ENCODE measurements around the gene CHRNE. TPM values are rescaled to one million over a fixed set of nuclear protein-coding genes. Genes with fewer than 3 reads are reported as not detected.
A peak's percentile ranks its signal among the peaks of the same experiment; 100 is the strongest.

The CHRNE gene
- total and polyA plus RNA-seq, 2 of the 13 experiments (the other 11 are each of a cell fraction or from before 2014, with no cell fraction given): 0.53 to 0.59 TPM

- TF ChIP-seq ZHX1 (CRISPR knock-in tag; IDR thresholded peaks at IDR 0.05; ENCODE audit: low read depth) (peak; percentile 20; the same call in 1 of the 2 replicates), SALL1 (CRISPR knock-in tag; IDR thresholded peaks at IDR 0.05) (no peak; the same call in 1 of the 2 replicates), ZNF317 (CRISPR knock-in tag; IDR thresholded peaks at IDR 0.05) (peak; percentile 43; the same call in 1 of the 2 replicates), CREB3 (CRISPR knock-in tag; IDR thresholded peaks at IDR 0.05) (0 out of 2 replicates have a peak, but pooled peaks have one; percentile 38), SRF (IDR thresholded peaks at IDR 0.05; ENCODE audit: low read depth, low read length) (no peak), NFYB (CRISPR knock-in tag; IDR thresholded peaks at IDR 0.05) (0 out of 2 replicates have a peak, but pooled peaks have one; percentile 7), SOX6 (IDR thresholded peaks at IDR 0.05) (no peak), SOX6 (CRISPR knock-in tag; IDR thresholded peaks at IDR 0.05) (peak; percentile 33), CHD2 (IDR thresholded peaks at IDR 0.05; ENCODE audit: low read depth, low read length) (peak; percentile 32; the same call in 1 of the 2 replicates), SRY (CRISPR knock-in tag; IDR thresholded peaks at IDR 0.05) (peak; percentile 85; the same call in 1 of the 2 replicates), ZNF839 (CRISPR knock-in tag; IDR thresholded peaks at IDR 0.05; ENCODE audit: borderline replicate concordance) (no peak), AGO1 (IDR thresholded peaks at IDR 0.05; ENCODE audit: low read depth, low read length, poor library complexity, severe bottlenecking) (peak; percentile 38), ATF3 (CRISPR knock-in tag; IDR thresholded peaks at IDR 0.05) (peak; percentile 17; the same call in 1 of the 2 replicates), GFI1 (CRISPR knock-in tag; IDR thresholded peaks at IDR 0.05; ENCODE audit: borderline replicate concordance) (0 out of 2 replicates have a peak, but pooled peaks have one; percentile 17), ZBTB33 (CRISPR knock-in tag; IDR thresholded peaks at IDR 0.05) (0 out of 2 replicates have a peak, but pooled peaks have one; percentile 5), ZNF138 (CRISPR knock-in tag; IDR thresholded peaks at IDR 0.05; ENCODE audit: low read depth) (peak; percentile 36; the same call in 1 of the 2 replicates), POLR2G (IDR thresholded peaks at IDR 0.05; ENCODE audit: low read depth, low read length) (peak; percentile 91), SMAD3 (CRISPR knock-in tag; IDR thresholded peaks at IDR 0.05) (no peak), ZNF652 (CRISPR knock-in tag; IDR thresholded peaks at IDR 0.05; ENCODE audit: borderline replicate concordance, low read depth) (peak; percentile 95), SOX5 (CRISPR knock-in tag; IDR thresholded peaks at IDR 0.05; ENCODE audit: borderline replicate concordance) (no peak), ZNF878 (CRISPR knock-in tag; IDR thresholded peaks at IDR 0.05) (no peak), ZFX (CRISPR knock-in tag; IDR thresholded peaks at IDR 0.05; ENCODE audit: low read depth) (peak; percentile 23; the same call in 1 of the 2 replicates), ZBTB14 (CRISPR knock-in tag; IDR thresholded peaks at IDR 0.05) (no peak)
Measured at GRCh38 chr17:4948166-4948930, 45.5 kb upstream of the CHRNE start, which contains the start of gene PFN1 (continued).
